Measurements from ENCODE around the gene HS2ST1. TPM values are rescaled to one million over a fixed set of nuclear protein-coding genes. Genes with fewer than 3 reads are reported as not detected.

Gene HS2ST1
- total and polyA plus RNA-seq, 2 donors (not counting 1 experiment from before 2014, with no cell fraction given) = 19.2 to 22.5 TPM

- Histone ChIP-seq H3K79me2 (ENCODE audit: control insufficient read depth, insufficient read depth, low read length) (no peaks in the 10 kb centered on the region), H3K4me3 (replicated peaks in 1 of 4; ENCODE audit: control extremely low read depth in 1 of 4, insufficient read depth in 1 of 4, low read depth in 3 of 4, low read length in 4 of 4) (no peak overlapping the region), H3K4me2 (ENCODE audit: extremely low read depth, insufficient read depth, low read length) (no peak overlapping the region), H3K36me3 (ENCODE audit: control insufficient read depth, insufficient read depth, low read length) (no peaks in the 10 kb centered on the region), H3K9ac (ENCODE audit: insufficient read depth, low read length) (no peak overlapping the region), H3K4me1 (ENCODE audit: control insufficient read depth, extremely low read depth, insufficient read depth, low read length) (peaks cover 23% of the 10 kb centered on the region), H2AFZ (ENCODE audit: low read length) (no peak overlapping the region), H4K20me1 (ENCODE audit: control insufficient read depth, extremely low read depth, insufficient read depth, low read length) (no peaks in the 10 kb centered on the region), H3K9me3 (ENCODE audit: control insufficient read depth, insufficient read depth, low read depth, low read length) (no peaks in the 10 kb centered on the region), H3K27ac (ENCODE audit: insufficient read depth, low read length) (peak overlapping the region; percentile 22), H3K27me3 (ENCODE audit: control insufficient read depth, insufficient read depth, low read length) (no peaks in the 10 kb centered on the region)
- no peak for TF ChIP-seq CTCF (conservative IDR thresholded peaks at IDR 0.05 in 1 of 2, IDR thresholded peaks at IDR 0.05 in 1 of 2; ENCODE audit: low read depth in 1 of 2, low read length in 2 of 2)
- no peak for TF ChIP-seq EZH2 (IDR thresholded peaks at IDR 0.05; ENCODE audit: low read length, missing control alignments)
- DNase-seq (ENCODE audit: low read depth in 2 of 2) = peak; percentile 74 to 94
Measured at GRCh38 chr1:87115317-87115890, 201.0 kb downstream of the HS2ST1 start.

- Histone ChIP-seq H3K27me3 (ENCODE audit: control insufficient read depth, insufficient read depth, low read length) (no peaks in the 10 kb centered on the region), H3K9me3 (ENCODE audit: control insufficient read depth, insufficient read depth, low read depth, low read length) (no peaks in the 10 kb centered on the region), H4K20me1 (ENCODE audit: control insufficient read depth, extremely low read depth, insufficient read depth, low read length) (no peaks in the 10 kb centered on the region), H3K4me1 (ENCODE audit: control insufficient read depth, extremely low read depth, insufficient read depth, low read length) (peaks cover 23% of the 10 kb centered on the region), H2AFZ (ENCODE audit: low read length) (no peak overlapping the region), H3K9ac (ENCODE audit: insufficient read depth, low read length) (no peak overlapping the region), H3K4me2 (ENCODE audit: extremely low read depth, insufficient read depth, low read length) (no peak overlapping the region), H3K36me3 (ENCODE audit: control insufficient read depth, insufficient read depth, low read length) (no peaks in the 10 kb centered on the region), H3K4me3 (replicated peaks in 1 of 4; ENCODE audit: control extremely low read depth in 1 of 4, insufficient read depth in 1 of 4, low read depth in 3 of 4, low read length in 4 of 4) (no peak overlapping the region), H3K27ac (ENCODE audit: insufficient read depth, low read length) (no peak overlapping the region), H3K79me2 (ENCODE audit: control insufficient read depth, insufficient read depth, low read length) (no peaks in the 10 kb centered on the region)
- DNase-seq (ENCODE audit: low read depth in 2 of 2) = no peak
- no peak for TF ChIP-seq CTCF (conservative IDR thresholded peaks at IDR 0.05 in 1 of 2, IDR thresholded peaks at IDR 0.05 in 1 of 2; ENCODE audit: low read depth in 1 of 2, low read length in 2 of 2)
- no peak for TF ChIP-seq EZH2 (IDR thresholded peaks at IDR 0.05; ENCODE audit: low read length, missing control alignments)
Measured at GRCh38 chr1:87115891-87116290, 201.5 kb downstream of the HS2ST1 start.

GRCh38 chr1:87117761-87118368 is 203.4 kb downstream of the HS2ST1 start:
- no peaks in the 10 kb centered on the region for H3K36me3 ChIP-seq (ENCODE audit: control insufficient read depth, insufficient read depth, low read length)
- no peaks in the 10 kb centered on the region for H3K79me2 ChIP-seq (ENCODE audit: control insufficient read depth, insufficient read depth, low read length)
- peak; percentile 27 to 58 for DNase-seq (ENCODE audit: low read depth in 2 of 2)
- H3K9ac ChIP-seq (ENCODE audit: insufficient read depth, low read length) = no peak overlapping the region
- H2AFZ ChIP-seq (ENCODE audit: low read length) = no peak overlapping the region
- H4K20me1 ChIP-seq (ENCODE audit: control insufficient read depth, extremely low read depth, insufficient read depth, low read length) = no peaks in the 10 kb centered on the region
- H3K9me3 ChIP-seq (ENCODE audit: control insufficient read depth, insufficient read depth, low read depth, low read length) = no peaks in the 10 kb centered on the region
- no peak overlapping the region for H3K27ac ChIP-seq (ENCODE audit: insufficient read depth, low read length)
- H3K4me1 ChIP-seq (ENCODE audit: control insufficient read depth, extremely low read depth, insufficient read depth, low read length) = peaks cover 25% of the 10 kb centered on the region
- H3K4me3 ChIP-seq (replicated peaks in 1 of 4; ENCODE audit: control extremely low read depth in 1 of 4, insufficient read depth in 1 of 4, low read depth in 3 of 4, low read length in 4 of 4) = no peak overlapping the region
- H3K27me3 ChIP-seq (ENCODE audit: control insufficient read depth, insufficient read depth, low read length) = no peaks in the 10 kb centered on the region
- TF ChIP-seq CTCF (conservative IDR thresholded peaks at IDR 0.05 in 1 of 2, IDR thresholded peaks at IDR 0.05 in 1 of 2; ENCODE audit: low read depth in 1 of 2, low read length in 2 of 2) (no peak), EZH2 (IDR thresholded peaks at IDR 0.05; ENCODE audit: low read length, missing control alignments) (no peak)
- peak overlapping the region; percentile 32 for H3K4me2 ChIP-seq (ENCODE audit: extremely low read depth, insufficient read depth, low read length)
